Stimulated activated naive CD8-positive, alpha-beta T cell treated with anti-CD3 and anti-CD28 coated beads, Interleukin-15, Interleukin-2, amounts not matched to agents 100 ng/mL and 50 ng/mL, for 24 hours (primary cell): Measurements from ENCODE around the gene FAM20C.
"Not testable (repeated sequence)": the region's sequence is repeated elsewhere in the genome, so short reads cannot be mapped to it uniquely, and the experiment has no call there.

Source experiments
- H3K27ac Mint-ChIP-seq: one replicate; pipeline ENCODE4 v1.8.0; 2021; ENCODE audit warnings: mild to moderate bottlenecking, mixed read lengths
- H3K27me3 Mint-ChIP-seq: one replicate; pipeline ENCODE4 v1.8.0; 2021; ENCODE audit warnings: mixed read lengths
- H3K36me3 Mint-ChIP-seq: one replicate; pipeline ENCODE4 v1.8.0; 2021; ENCODE audit warnings: low read depth, mixed read lengths
- H3K4me1 Mint-ChIP-seq: one replicate; pipeline ENCODE4 v1.8.0; 2021; ENCODE audit warnings: low read depth, mixed read lengths
- H3K4me3 Mint-ChIP-seq: one replicate; pipeline ENCODE4 v1.8.0; 2021; ENCODE audit warnings: mild to moderate bottlenecking, mixed read lengths
- H3K9me3 Mint-ChIP-seq: one replicate; pipeline ENCODE4 v1.8.0; 2021; ENCODE audit warnings: mixed read lengths

FAM20C gene

GRCh38 chr7:178444-178843 lies 13.9 kb upstream of the FAM20C start:
- Mint-ChIP-seq H3K36me3 (no peaks in the 10 kb centered on the region), H3K4me3 (no peak overlapping the region), H3K27me3 (no peaks in the 10 kb centered on the region), H3K27ac (no peak overlapping the region), H3K4me1 (no peaks in the 10 kb centered on the region), H3K9me3 (no peaks in the 10 kb centered on the region)

GRCh38 chr7:179209-179681 lies 13.1 kb upstream of the FAM20C start:
- no peaks in the 10 kb centered on the region for H3K4me1 Mint-ChIP-seq
- no peaks in the 10 kb centered on the region for H3K9me3 Mint-ChIP-seq
- H3K27me3 Mint-ChIP-seq = no peaks in the 10 kb centered on the region
- H3K36me3 Mint-ChIP-seq = no peaks in the 10 kb centered on the region
- no peak overlapping the region for H3K27ac Mint-ChIP-seq
- no peak overlapping the region for H3K4me3 Mint-ChIP-seq

- Mint-ChIP-seq H3K4me3 (no peak overlapping the region), H3K4me1 (no peaks in the 10 kb centered on the region), H3K27ac (no peak overlapping the region), H3K9me3 (no peaks in the 10 kb centered on the region), H3K36me3 (no peaks in the 10 kb centered on the region), H3K27me3 (no peaks in the 10 kb centered on the region)
Observed at GRCh38 chr7:179948-180694, 12.2 kb upstream of the FAM20C start.

DNA sequence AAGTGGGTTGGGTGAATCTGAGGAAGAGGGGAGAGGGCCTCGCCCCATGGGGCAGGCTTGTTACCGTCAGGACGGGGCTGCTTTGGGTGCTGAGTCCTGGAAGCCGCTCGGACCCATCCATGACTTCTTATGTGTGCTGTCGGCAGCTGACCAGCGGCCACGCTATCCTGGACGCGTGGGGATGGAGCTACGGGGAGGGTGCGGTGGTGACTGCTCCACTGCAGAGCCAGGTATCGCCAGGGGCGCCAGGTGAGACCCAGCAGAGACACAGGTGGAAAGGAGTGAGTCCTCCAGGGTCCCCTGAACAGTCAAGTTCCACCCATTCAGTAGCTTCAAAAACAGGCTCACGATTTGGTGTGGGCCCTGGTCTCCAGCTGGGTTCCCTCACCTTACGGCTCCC lies 10.6 kb upstream of the FAM20C start:
- no peaks in the 10 kb centered on the region for H3K36me3 Mint-ChIP-seq
- H3K27ac Mint-ChIP-seq = no peak overlapping the region
- no peak overlapping the region for H3K4me3 Mint-ChIP-seq
- no peaks in the 10 kb centered on the region for H3K9me3 Mint-ChIP-seq
- H3K4me1 Mint-ChIP-seq = no peaks in the 10 kb centered on the region
- H3K27me3 Mint-ChIP-seq = no peaks in the 10 kb centered on the region

GRCh38 chr7:182502-182901 lies 9.9 kb upstream of the FAM20C start:
- not testable (repeated sequence) for H3K4me1 Mint-ChIP-seq, H3K27ac Mint-ChIP-seq, H3K9me3 Mint-ChIP-seq, H3K27me3 Mint-ChIP-seq, H3K36me3 Mint-ChIP-seq, H3K4me3 Mint-ChIP-seq

DNA sequence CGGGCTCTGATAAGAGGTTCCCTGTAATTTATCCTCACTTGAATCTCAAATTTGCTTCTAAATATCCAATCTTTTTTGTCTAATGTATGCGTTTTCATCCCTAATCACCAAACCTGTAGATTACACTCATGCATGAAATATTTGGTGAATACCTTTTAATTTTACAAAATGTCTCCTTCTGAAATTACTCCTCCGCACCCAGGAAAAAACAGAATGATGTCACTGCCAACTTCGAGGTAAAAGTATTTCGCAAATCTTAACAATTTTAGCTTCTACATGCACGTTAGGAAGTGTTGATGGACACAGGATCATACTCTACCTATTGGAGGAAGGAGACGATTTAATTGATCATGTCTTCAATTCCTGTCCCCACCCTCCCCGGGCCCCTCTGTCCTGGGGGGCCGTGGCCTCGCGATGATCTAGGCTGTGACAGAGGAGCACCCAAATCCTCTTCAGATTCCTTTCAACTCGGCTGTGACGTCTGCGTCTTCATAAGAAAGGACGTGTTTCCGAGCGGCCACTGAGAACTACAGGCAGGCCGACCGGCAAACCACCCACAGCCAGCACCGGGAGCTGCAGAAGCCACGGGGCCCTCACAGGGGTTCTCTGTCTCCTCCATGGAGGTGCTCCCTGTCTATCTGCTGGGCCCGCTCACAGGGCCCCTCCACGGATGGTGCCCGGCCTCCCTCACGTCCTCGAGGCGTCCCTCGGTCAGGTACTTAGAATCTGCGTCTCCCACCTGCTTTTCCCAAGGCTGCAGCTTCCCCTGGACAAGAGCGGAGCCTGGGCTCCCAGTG lies 8.7 kb upstream of the FAM20C start:
- Mint-ChIP-seq H3K4me3 (no peak overlapping the region), H3K27me3 (no peaks in the 10 kb centered on the region), H3K27ac (no peak overlapping the region), H3K4me1 (no peaks in the 10 kb centered on the region), H3K36me3 (no peaks in the 10 kb centered on the region), H3K9me3 (no peaks in the 10 kb centered on the region)

DNA sequence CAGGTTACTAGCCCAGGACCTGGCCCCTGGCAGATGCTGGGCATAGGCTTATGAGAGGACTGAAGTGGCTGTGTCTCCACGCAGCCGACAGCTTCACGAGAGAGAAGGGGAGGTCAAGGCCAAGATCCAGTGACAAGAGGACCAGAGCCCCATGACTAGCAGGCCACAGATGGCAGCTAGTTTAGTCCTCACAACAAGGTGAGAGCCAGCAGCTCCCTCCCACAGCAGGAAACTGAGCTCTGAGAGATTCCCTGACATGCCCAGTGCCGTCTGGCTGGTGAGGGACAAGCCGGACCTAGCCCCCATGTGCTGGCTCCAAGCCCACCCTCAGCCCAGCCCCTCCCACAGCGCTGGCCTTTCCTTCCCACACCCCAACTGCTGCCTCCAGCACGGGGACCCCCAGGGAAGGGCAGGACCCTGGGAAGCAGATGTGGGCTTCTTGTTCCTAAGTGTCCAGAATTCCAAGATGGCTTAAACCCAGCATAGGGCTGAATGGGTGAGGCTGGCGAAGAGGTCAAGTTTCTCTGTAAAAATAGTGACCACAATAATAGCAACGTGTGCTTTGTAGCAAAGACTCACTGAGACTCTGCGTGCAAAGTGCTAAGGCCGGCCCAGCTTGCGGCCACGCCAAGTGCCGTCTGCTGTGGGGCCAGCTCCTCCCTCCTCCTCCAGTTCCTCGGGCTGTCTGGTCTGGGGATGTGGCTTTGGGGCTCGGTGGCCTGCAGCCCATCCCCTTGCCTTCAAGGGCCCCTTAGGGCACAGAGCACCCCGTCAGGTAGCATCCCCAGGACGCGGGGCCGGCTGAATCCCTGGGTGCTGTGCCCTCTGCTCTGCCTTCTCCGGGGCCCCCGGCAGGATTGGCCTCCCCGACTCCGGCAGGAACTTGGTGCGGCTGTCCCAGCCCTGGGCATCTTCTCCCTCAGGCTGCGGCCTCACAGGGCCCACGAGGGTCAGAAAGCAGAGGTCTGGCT lies 7.8 kb upstream of the FAM20C start:
- Mint-ChIP-seq H3K36me3 (no peaks in the 10 kb centered on the region), H3K27ac (no peak overlapping the region), H3K9me3 (no peaks in the 10 kb centered on the region), H3K27me3 (peaks cover 4% of the 10 kb centered on the region), H3K4me3 (no peak overlapping the region), H3K4me1 (no peaks in the 10 kb centered on the region)

DNA sequence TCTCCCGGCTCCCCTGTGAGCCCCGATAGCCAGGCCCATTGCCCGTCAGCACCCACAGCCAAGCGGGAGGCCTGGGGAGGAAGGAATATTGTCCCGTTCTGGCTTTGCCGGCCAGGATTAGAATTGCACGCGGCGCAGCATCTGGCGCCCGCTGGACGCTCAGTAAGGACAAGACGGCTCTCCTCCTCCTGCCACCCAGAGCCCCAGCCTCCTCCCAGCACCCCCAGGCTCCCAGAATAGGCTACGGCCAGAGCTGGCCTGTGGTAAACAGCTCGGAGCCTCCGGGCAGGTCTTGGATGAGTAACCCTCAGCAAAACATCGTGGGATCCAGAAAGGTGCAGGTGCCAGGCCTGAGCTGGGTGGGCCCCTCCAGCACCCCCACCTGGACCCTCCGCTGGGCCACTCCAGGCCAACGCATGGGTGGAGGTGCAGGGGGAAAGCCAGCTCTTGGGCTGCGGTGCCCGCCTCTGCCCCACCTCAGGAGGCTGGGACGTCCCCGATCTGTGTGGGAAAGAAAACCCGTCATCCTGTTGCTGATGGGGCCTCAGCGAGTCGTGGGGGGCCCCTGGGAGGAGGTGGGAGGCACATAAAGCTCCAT lies 5.8 kb upstream of the FAM20C start:
- no peak overlapping the region for H3K4me3 Mint-ChIP-seq
- peaks cover 18% of the 10 kb centered on the region for H3K27me3 Mint-ChIP-seq
- no peak overlapping the region for H3K27ac Mint-ChIP-seq

GRCh38 chr7:187227-187927 lies 5.0 kb upstream of the FAM20C start:
- no peak overlapping the region for H3K27ac Mint-ChIP-seq
- peaks cover 3% of the 10 kb centered on the region for H3K4me1 Mint-ChIP-seq
- H3K27me3 Mint-ChIP-seq = peaks cover 19% of the 10 kb centered on the region
- H3K9me3 Mint-ChIP-seq = no peaks in the 10 kb centered on the region
- H3K4me3 Mint-ChIP-seq = no peak overlapping the region
- no peaks in the 10 kb centered on the region for H3K36me3 Mint-ChIP-seq

More for the DNA sequence above, 5.8 kb upstream of the FAM20C start:
- H3K4me1 Mint-ChIP-seq = peaks cover 2% of the 10 kb centered on the region
- no peaks in the 10 kb centered on the region for H3K36me3 Mint-ChIP-seq
- no peaks in the 10 kb centered on the region for H3K9me3 Mint-ChIP-seq

DNA sequence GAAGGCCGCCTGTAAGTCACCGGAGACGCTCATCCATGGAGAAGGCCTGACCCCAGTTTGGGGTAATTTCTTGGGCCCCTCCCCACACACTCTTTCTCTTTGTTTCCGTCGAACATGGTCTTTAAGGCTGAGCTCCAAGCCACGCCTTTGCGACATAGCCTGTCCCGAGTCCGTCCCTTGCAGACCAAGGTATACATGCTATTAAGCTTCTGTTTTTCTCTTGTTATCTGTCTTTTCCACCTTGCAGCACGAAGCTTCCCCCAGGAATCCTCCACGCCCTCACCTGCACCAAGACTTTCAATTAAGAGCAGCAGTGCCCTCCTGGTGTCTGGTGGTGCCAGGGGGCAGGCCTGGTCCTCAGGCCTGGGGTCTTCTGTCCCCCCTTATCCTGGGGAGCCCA lies 4.2 kb upstream of the FAM20C start:
- peaks cover 19% of the 10 kb centered on the region for H3K27me3 Mint-ChIP-seq
- peaks cover 3% of the 10 kb centered on the region for H3K4me1 Mint-ChIP-seq
- H3K4me3 Mint-ChIP-seq = no peak overlapping the region
- no peak overlapping the region for H3K27ac Mint-ChIP-seq
- H3K36me3 Mint-ChIP-seq = no peaks in the 10 kb centered on the region
- H3K9me3 Mint-ChIP-seq = no peaks in the 10 kb centered on the region

- Mint-ChIP-seq H3K36me3 (no peaks in the 10 kb centered on the region), H3K4me3 (no peak overlapping the region), H3K4me1 (peaks cover 3% of the 10 kb centered on the region), H3K27ac (no peak overlapping the region), H3K27me3 (peaks cover 21% of the 10 kb centered on the region), H3K9me3 (no peaks in the 10 kb centered on the region)
Observed at GRCh38 chr7:188727-189500, 3.5 kb upstream of the FAM20C start.

DNA sequence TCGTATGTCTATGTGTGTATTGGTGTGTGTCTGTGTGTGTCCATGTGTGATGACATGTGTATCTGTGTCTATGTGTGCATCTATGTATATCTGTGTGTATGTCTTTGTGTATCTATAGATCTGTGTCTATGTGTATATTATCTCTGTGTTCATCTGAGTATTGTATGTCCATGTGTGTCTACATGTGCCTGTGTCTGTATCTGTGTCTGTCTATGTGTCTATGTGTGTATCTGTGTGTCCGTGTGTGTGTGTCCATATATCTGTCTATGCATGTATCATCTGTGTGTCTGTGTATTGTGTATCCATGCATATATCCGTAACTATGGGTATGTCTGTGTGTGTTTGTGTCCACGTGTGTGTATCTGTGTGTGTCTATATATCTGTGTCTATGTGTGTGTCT lies 2.7 kb upstream of the FAM20C start:
- Mint-ChIP-seq H3K27ac (no peak overlapping the region), H3K27me3 (peaks cover 27% of the 10 kb centered on the region), H3K4me3 (no peak overlapping the region), H3K36me3 (no peaks in the 10 kb centered on the region), H3K4me1 (peaks cover 3% of the 10 kb centered on the region), H3K9me3 (no peaks in the 10 kb centered on the region)

- Mint-ChIP-seq H3K9me3 (no peaks in the 10 kb centered on the region), H3K4me1 (peaks cover 3% of the 10 kb centered on the region), H3K4me3 (no peak overlapping the region), H3K27me3 (peaks cover 31% of the 10 kb centered on the region), H3K27ac (no peak overlapping the region), H3K36me3 (no peaks in the 10 kb centered on the region)
Observed at GRCh38 chr7:190196-190595, 2.2 kb upstream of the FAM20C start.
